Stimulated activated CD4-positive, alpha-beta T cell treated with anti-CD3 and anti-CD28 coated beads, Interleukin-15, amount 100 ng/mL, for 48 hours (primary cell): ENCODE data around the gene ALOXE3.

ENCODE experiments used
- DNase-seq, 2 donors: peaks; one replicate each; pipeline ENCODE4 v3.0.0-alpha.2; 2020; ENCODE audit warnings: low read depth in 2 of 2

Gene ALOXE3

GRCh38 chr17:8142158-8142886 lies 24.0 kb upstream of the ALOXE3 start:
- DNase-seq: no peak

GRCh38 chr17:8141741-8142140 lies 23.4 kb upstream of the ALOXE3 start:
- DNase-seq: no peak

- DNase-seq: no peak
Observed at GRCh38 chr17:8141045-8141444, 22.7 kb upstream of the ALOXE3 start.

- no peak for DNase-seq
Observed at GRCh38 chr17:8140065-8141029, 22.0 kb upstream of the ALOXE3 start.

GRCh38 chr17:8138672-8139371 lies 20.5 kb upstream of the ALOXE3 start:
- DNase-seq: peak; percentile 94 to 95

GRCh38 chr17:8138374-8138671 lies 20.0 kb upstream of the ALOXE3 start:
- DNase-seq: no peak

GRCh38 chr17:8137645-8138373 lies 19.5 kb upstream of the ALOXE3 start:
- no peak for DNase-seq

- DNase-seq: no peak
Observed at GRCh38 chr17:8133941-8134340, 15.6 kb upstream of the ALOXE3 start.

GRCh38 chr17:8133399-8133798 lies 15.1 kb upstream of the ALOXE3 start:
- DNase-seq: no peak

- no peak for DNase-seq
Observed at GRCh38 chr17:8131844-8132441, 13.6 kb upstream of the ALOXE3 start.

GRCh38 chr17:8128125-8128784 lies 9.9 kb upstream of the ALOXE3 start:
- DNase-seq: no peak

GRCh38 chr17:8126491-8127066 lies 8.3 kb upstream of the ALOXE3 start:
- DNase-seq: no peak

- no peak for DNase-seq
Observed at GRCh38 chr17:8125947-8126490, 7.7 kb upstream of the ALOXE3 start.

GRCh38 chr17:8125154-8125946 lies 7.0 kb upstream of the ALOXE3 start:
- DNase-seq: peak; percentile 79 to 81

- DNase-seq: no peak
Observed at GRCh38 chr17:8124350-8125153, 6.2 kb upstream of the ALOXE3 start.

- DNase-seq: no peak
Observed at GRCh38 chr17:8123695-8124349, 5.5 kb upstream of the ALOXE3 start, which contains the start of gene HES7. TSS of gene HES7 (minus strand) at chr17:8124106. CDS start at chr17:8124084, 22 bp downstream.

- no peak for DNase-seq
Observed at GRCh38 chr17:8122924-8123694, 4.8 kb upstream of the ALOXE3 start.
